Trophoblast cell (in vitro differentiated cells and primary cell): ENCODE results near the gene TIMM50.

Source experiments
- DNase-seq, 2 donors: peaks; one replicate each; pipeline ENCODE4 v3.0.0-alpha.2; 2016
- H2AFZ ChIP-seq: 2 replicates; pipeline ENCODE4 v1.6.1; 2013; ENCODE audit warnings: low read length, moderate library complexity, mild to moderate bottlenecking; ENCODE audit not compliant: insufficient read depth, poor library complexity
- H2AK5ac ChIP-seq: 2 replicates; pipeline ENCODE4 v1.6.1; 2013; ENCODE audit warnings: mild to moderate bottlenecking, low read length
- H2BK120ac ChIP-seq: 2 replicates; pipeline ENCODE4 v1.6.1; 2013; ENCODE audit warnings: low read length, mild to moderate bottlenecking, moderate library complexity; ENCODE audit not compliant: insufficient read depth, poor library complexity
- H2BK12ac ChIP-seq: 2 replicates; pipeline ENCODE4 v1.6.1; 2013; ENCODE audit warnings: mild to moderate bottlenecking, low read length, moderate library complexity
- H2BK5ac ChIP-seq: 2 replicates; pipeline ENCODE4 v1.6.1; 2013; ENCODE audit warnings: low read length, low read depth, moderate library complexity, mild to moderate bottlenecking; ENCODE audit not compliant: poor library complexity
- H3K14ac ChIP-seq: 2 replicates; pipeline ENCODE4 v1.6.1; 2013; ENCODE audit warnings: mild to moderate bottlenecking, low read length
- H3K18ac ChIP-seq: 2 replicates; pipeline ENCODE4 v1.6.1; 2013; ENCODE audit warnings: mild to moderate bottlenecking, low read length
- H3K23ac ChIP-seq: 2 replicates; pipeline ENCODE4 v1.6.1; 2013; ENCODE audit warnings: low read length
- H3K27ac ChIP-seq: 2 replicates; pipeline ENCODE4 v1.5.1; 2013; ENCODE audit warnings: low read depth, mild to moderate bottlenecking, inconsistent platforms, low read length, moderate library complexity
- H3K27me3 ChIP-seq: 2 replicates; pipeline ENCODE4 v1.6.1; 2013; ENCODE audit warnings: inconsistent platforms, mild to moderate bottlenecking, low read length, moderate library complexity; ENCODE audit not compliant: insufficient read depth
- H3K36me3 ChIP-seq, 2 experiments: 1 replicate in 1 of 2; 2 replicates in 1 of 2; pipeline ENCODE4 v1.6.1; 2013; ENCODE audit warnings: low read length in 2 of 2, mild to moderate bottlenecking in 2 of 2, moderate library complexity in 1 of 2; ENCODE audit not compliant: insufficient read depth in 2 of 2, control insufficient read depth in 1 of 2
- H3K4ac ChIP-seq: 2 replicates; pipeline ENCODE4 v1.6.1; 2013; ENCODE audit warnings: low read depth, mild to moderate bottlenecking, low read length, moderate library complexity
- H3K4me1 ChIP-seq, 2 experiments: 1 replicate in 1 of 2; 2 replicates in 1 of 2; pipeline ENCODE4 v1.6.1; 2013; ENCODE audit warnings: low read length in 2 of 2, mild to moderate bottlenecking in 2 of 2, moderate library complexity in 1 of 2; ENCODE audit not compliant: insufficient read depth in 2 of 2, control insufficient read depth in 1 of 2
- H3K4me2 ChIP-seq: 2 replicates; pipeline ENCODE4 v1.6.1; 2013; ENCODE audit warnings: inconsistent platforms, mild to moderate bottlenecking, low read length, moderate library complexity
- H3K4me3 ChIP-seq: 2 replicates; pipeline ENCODE4 v1.5.1; 2013; ENCODE audit warnings: mild to moderate bottlenecking, low read depth, low read length, inconsistent platforms
- H3K79me1 ChIP-seq: one replicate; pipeline ENCODE4 v1.6.1; 2013; ENCODE audit warnings: low read length
- H3K79me2 ChIP-seq: 2 replicates; pipeline ENCODE4 v1.6.1; 2013; ENCODE audit warnings: low read length, mild to moderate bottlenecking; ENCODE audit not compliant: control insufficient read depth, insufficient read depth, poor library complexity
- H3K9ac ChIP-seq: 2 replicates; pipeline ENCODE4 v1.6.1; 2013; ENCODE audit warnings: mild to moderate bottlenecking, low read length
- H3K9me3 ChIP-seq: 2 replicates; pipeline ENCODE4 v1.6.1; 2013; ENCODE audit warnings: low read depth, mild to moderate bottlenecking, control low read depth, inconsistent platforms, low read length; ENCODE audit not compliant: insufficient read depth
- H4K12ac ChIP-seq: 2 replicates; pipeline ENCODE4 v1.6.1; 2013; ENCODE audit warnings: low read depth, mild to moderate bottlenecking, low read length, moderate library complexity
- H4K8ac ChIP-seq: 2 replicates; pipeline ENCODE4 v1.6.1; 2013; ENCODE audit warnings: low read depth, mild to moderate bottlenecking, low read length, moderate library complexity
- H4K91ac ChIP-seq: one replicate; pipeline ENCODE4 v1.6.1; 2013; ENCODE audit warnings: low read depth, mild to moderate bottlenecking, low read length, moderate library complexity
- WGBS: extraction: QIAGEN DNeasy Blood & Tissue Kit; methylation state at CpG from one replicate; pipeline ENCODE4 v1.1.7; 2013; ENCODE audit warnings: missing lambda C conversion rate; ENCODE audit not compliant: insufficient read length, insufficient coverage; ENCODE audit errors: extremely low coverage; 5-methylcytosine and 5-hydroxymethylcytosine counted together

The TIMM50 gene

GRCh38 chr19:39483141-39483540 lies 2.5 kb downstream of the TIMM50 start:
- Histone ChIP-seq H3K4ac (no peak overlapping the region), H3K79me1 (peaks cover 7% of the 10 kb centered on the region), H4K8ac (no peak overlapping the region), H3K4me2 (no peak overlapping the region), H2BK120ac (no peak overlapping the region), H3K27ac (no peak overlapping the region), H3K23ac (no peak overlapping the region), H3K18ac (no peak overlapping the region), H3K4me3 (no peak overlapping the region), H3K9ac (no peak overlapping the region), H3K36me3 (peaks cover 26 to 31% of the 10 kb centered on the region in 2 experiments), H3K79me2 (peaks cover 9% of the 10 kb centered on the region), H4K91ac (no peak overlapping the region), H4K12ac (no peak overlapping the region), H3K9me3 (no peaks in the 10 kb centered on the region), H3K14ac (no peak overlapping the region), H2BK12ac (no peak overlapping the region), H2AFZ (no peak overlapping the region), H2BK5ac (no peak overlapping the region), H3K27me3 (no peaks in the 10 kb centered on the region), H2AK5ac (no peak overlapping the region), H3K4me1 (peaks cover 7 to 9% of the 10 kb centered on the region in 2 experiments)
- no peak for DNase-seq
- WGBS, result no CpG with 5 or more reads among the region's 6 CpGs

GRCh38 chr19:39489756-39490155 lies 9.1 kb downstream of the TIMM50 start:
- Histone ChIP-seq H3K79me1 (no peaks in the 10 kb centered on the region), H2AK5ac (no peak overlapping the region), H3K14ac (no peak overlapping the region), H2BK12ac (no peak overlapping the region), H3K9ac (no peak overlapping the region), H3K23ac (no peak overlapping the region), H2AFZ (no peak overlapping the region), H2BK5ac (no peak overlapping the region), H3K36me3 (peaks cover 48 to 54% of the 10 kb centered on the region in 2 experiments), H3K9me3 (no peaks in the 10 kb centered on the region), H2BK120ac (no peak overlapping the region), H3K4me3 (no peak overlapping the region), H4K12ac (no peak overlapping the region), H3K4me2 (no peak overlapping the region), H3K4ac (no peak overlapping the region), H3K27ac (no peak overlapping the region), H4K91ac (no peak overlapping the region), H3K4me1 (no peaks in the 10 kb centered on the region), H4K8ac (no peak overlapping the region), H3K79me2 (no peaks in the 10 kb centered on the region), H3K27me3 (no peaks in the 10 kb centered on the region), H3K18ac (no peak overlapping the region)
- no CpG with 5 or more reads among the region's 10 CpGs for WGBS
- DNase-seq, result no peak

GRCh38 chr19:39492225-39492624 lies 11.6 kb downstream of the TIMM50 start:
- no peak for DNase-seq
- Histone ChIP-seq H2BK120ac (no peak overlapping the region), H2AFZ (no peak overlapping the region), H3K79me1 (no peaks in the 10 kb centered on the region), H3K79me2 (no peaks in the 10 kb centered on the region), H3K27ac (no peak overlapping the region), H3K4me3 (no peak overlapping the region), H2AK5ac (no peak overlapping the region), H3K27me3 (no peaks in the 10 kb centered on the region), H4K12ac (no peak overlapping the region), H2BK5ac (no peak overlapping the region), H3K4me1 (no peaks in the 10 kb centered on the region), H3K4me2 (no peak overlapping the region), H3K14ac (no peak overlapping the region), H3K23ac (no peak overlapping the region), H3K9me3 (no peaks in the 10 kb centered on the region), H4K91ac (no peak overlapping the region), H3K18ac (no peak overlapping the region), H3K36me3 (peaks cover 31 to 35% of the 10 kb centered on the region in 2 experiments), H3K9ac (no peak overlapping the region), H2BK12ac (no peak overlapping the region), H4K8ac (no peak overlapping the region), H3K4ac (no peak overlapping the region)
- WGBS, result no CpG with 5 or more reads among the region's 6 CpGs

GRCh38 chr19:39492788-39493187 lies 12.2 kb downstream of the TIMM50 start:
- Histone ChIP-seq H3K79me2 (no peaks in the 10 kb centered on the region), H3K79me1 (no peaks in the 10 kb centered on the region), H3K14ac (no peak overlapping the region), H3K4ac (no peak overlapping the region), H3K23ac (no peak overlapping the region), H3K27ac (no peak overlapping the region), H2BK12ac (no peak overlapping the region), H3K4me3 (no peak overlapping the region), H3K9me3 (no peaks in the 10 kb centered on the region), H2BK5ac (no peak overlapping the region), H3K9ac (no peak overlapping the region), H3K4me2 (no peak overlapping the region), H3K36me3 (peaks cover 31 to 32% of the 10 kb centered on the region in 2 experiments), H2BK120ac (no peak overlapping the region), H2AFZ (no peak overlapping the region), H4K12ac (no peak overlapping the region), H4K91ac (no peak overlapping the region), H3K4me1 (peaks cover 0 to 2% of the 10 kb centered on the region in 2 experiments), H3K27me3 (no peaks in the 10 kb centered on the region), H2AK5ac (no peak overlapping the region), H3K18ac (no peak overlapping the region), H4K8ac (no peak overlapping the region)
- DNase-seq, result no peak
- no CpG with 5 or more reads among the region's 3 CpGs for WGBS
